ENCODE data around the gene TMEM169. TPM values are rescaled to one million over a fixed set of nuclear protein-coding genes. Genes with fewer than 3 reads are reported as not detected.
A peak's percentile ranks its signal among the peaks of the same experiment; 100 is the strongest.

TMEM169 gene
- total RNA-seq, 1 donor from 2014 or later: 166 TPM

GRCh38 chr2:216086207-216086893 lies 4.6 kb downstream of the TMEM169 start:
- H3K27me3 Mint-ChIP-seq (ENCODE audit: unreplicated experiment): peaks cover 21% of the 10 kb centered on the region
- TF ChIP-seq CTCF (IDR thresholded peaks at IDR 0.05; ENCODE audit: partially characterized antibody, unreplicated experiment): no peak

GRCh38 chr2:216090369-216090786 lies 8.7 kb downstream of the TMEM169 start:
- Mint-ChIP-seq H3K9me3 (ENCODE audit: unreplicated experiment) (no peaks in the 10 kb centered on the region), H3K36me3 (ENCODE audit: unreplicated experiment) (peaks cover 18% of the 10 kb centered on the region), H3K4me3 (ENCODE audit: unreplicated experiment) (no peak overlapping the region), H3K4me1 (ENCODE audit: low read depth, unreplicated experiment) (peaks cover 36% of the 10 kb centered on the region), H3K27me3 (ENCODE audit: unreplicated experiment) (no peaks in the 10 kb centered on the region), H3K27ac (ENCODE audit: unreplicated experiment) (peak overlapping the region; percentile 8)
- no peak for TF ChIP-seq CTCF (IDR thresholded peaks at IDR 0.05; ENCODE audit: partially characterized antibody, unreplicated experiment)
- no peak for DNase-seq

More at GRCh38 chr2:216086207-216086893, 4.6 kb downstream of the TMEM169 start:
- Mint-ChIP-seq H3K4me3 (ENCODE audit: unreplicated experiment) (peak overlapping the region; percentile 93), H3K9me3 (ENCODE audit: unreplicated experiment) (peaks cover 28% of the 10 kb centered on the region), H3K27ac (ENCODE audit: unreplicated experiment) (peak overlapping the region; percentile 100), H3K4me1 (ENCODE audit: low read depth, unreplicated experiment) (peaks cover 39% of the 10 kb centered on the region), H3K36me3 (ENCODE audit: unreplicated experiment) (peaks cover 18% of the 10 kb centered on the region)
- no peak for DNase-seq

DNA sequence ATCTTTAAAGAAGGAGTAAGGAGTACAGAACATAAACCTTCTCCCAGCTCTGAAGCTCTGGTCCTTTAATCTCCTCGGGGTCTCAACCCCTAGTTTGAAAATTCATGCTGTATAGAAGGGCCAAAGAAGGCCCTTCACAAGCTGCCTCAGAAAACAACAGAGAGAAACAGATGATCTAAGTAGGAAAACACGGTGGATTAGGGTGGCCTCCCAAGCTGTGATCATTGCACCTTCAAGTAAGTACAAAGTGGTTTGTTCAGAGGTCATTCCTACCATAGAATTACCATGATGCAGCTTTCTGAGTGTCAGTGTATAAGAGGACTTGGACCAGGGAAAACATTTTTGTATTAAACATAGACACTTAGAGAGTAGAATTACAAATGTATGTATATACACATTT lies 10.9 kb downstream of the TMEM169 start:
- no peaks in the 10 kb centered on the region for H3K9me3 Mint-ChIP-seq (ENCODE audit: unreplicated experiment)

DNA sequence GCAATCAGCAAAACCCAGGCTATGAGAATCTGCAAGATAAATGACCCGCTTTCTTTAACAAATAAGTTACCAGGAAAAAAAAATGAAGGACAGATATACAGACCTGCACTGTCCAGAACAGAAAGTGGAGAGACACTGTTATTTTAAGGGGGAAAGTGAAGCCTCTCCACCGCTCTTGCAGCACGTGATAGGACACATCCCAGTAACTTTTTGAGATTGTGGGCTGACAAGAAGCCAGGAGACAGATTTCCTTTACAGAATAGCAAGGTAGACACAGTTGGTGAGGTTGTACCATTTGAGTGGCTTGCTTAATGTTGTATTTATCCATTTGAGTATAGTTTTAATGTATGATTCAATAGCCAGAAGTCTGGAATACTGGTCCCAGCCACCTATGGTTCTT lies 13.0 kb downstream of the TMEM169 start:
- Mint-ChIP-seq H3K27me3 (ENCODE audit: unreplicated experiment) (peaks cover under 1% of the 10 kb centered on the region), H3K4me1 (ENCODE audit: low read depth, unreplicated experiment) (peaks cover 15% of the 10 kb centered on the region), H3K4me3 (ENCODE audit: unreplicated experiment) (no peak overlapping the region), H3K36me3 (ENCODE audit: unreplicated experiment) (peaks cover 7% of the 10 kb centered on the region), H3K27ac (ENCODE audit: unreplicated experiment) (no peak overlapping the region), H3K9me3 (ENCODE audit: unreplicated experiment) (no peaks in the 10 kb centered on the region)
- no peak for DNase-seq
- no peak for TF ChIP-seq CTCF (IDR thresholded peaks at IDR 0.05; ENCODE audit: partially characterized antibody, unreplicated experiment)

More for the DNA sequence above, 10.9 kb downstream of the TMEM169 start:
- peak overlapping the region; percentile 48 for H3K27ac Mint-ChIP-seq (ENCODE audit: unreplicated experiment)
- no peak overlapping the region for H3K4me3 Mint-ChIP-seq (ENCODE audit: unreplicated experiment)
- no peaks in the 10 kb centered on the region for H3K27me3 Mint-ChIP-seq (ENCODE audit: unreplicated experiment)
- H3K36me3 Mint-ChIP-seq (ENCODE audit: unreplicated experiment): peaks cover 12% of the 10 kb centered on the region
- TF ChIP-seq CTCF (IDR thresholded peaks at IDR 0.05; ENCODE audit: partially characterized antibody, unreplicated experiment): no peak
- H3K4me1 Mint-ChIP-seq (ENCODE audit: low read depth, unreplicated experiment): peaks cover 21% of the 10 kb centered on the region
- DNase-seq: no peak

All from glutamatergic neuron (in vitro differentiated cells).